ENCODE results near the gene GLT8D1. TPM values are rescaled to one million over a fixed set of nuclear protein-coding genes. Genes with fewer than 3 reads are reported as not detected.

GLT8D1 gene
- total RNA-seq, 1 donor from 2014 or later = 51.8 TPM

- intact Hi-C loops (cut with micrococcal nuclease) = no loop called here
Measured at GRCh38 chr3:52712291-52713212, 7.0 kb upstream of the GLT8D1 start.

- intact Hi-C loops (cut with micrococcal nuclease) = no loop called here
Measured at GRCh38 chr3:52710512-52710911, 4.9 kb upstream of the GLT8D1 start.

- intact Hi-C loops (cut with micrococcal nuclease) = loop anchor here (5.0 to 10.0 kb wide), 2 partner anchors 250 to 1177 kb away; partner anchors contain the start of genes ACTR8 and NISCH
Measured at GRCh38 chr3:52707585-52707984, 2.0 kb upstream of the GLT8D1 start.

- intact Hi-C loops (cut with micrococcal nuclease) = loop anchor here (1.0 to 10.0 kb wide), 4 partner anchors 192 to 1179 kb away; partner anchors contain the start of genes ACTR8, NISCH, RFT1 and STIMATE
Measured at GRCh38 chr3:52705438-52705687, 228 bp downstream of the GLT8D1 start.

GRCh38 chr3:52704611-52705437 lies 767 bp downstream of the GLT8D1 start:
- intact Hi-C loops (cut with micrococcal nuclease) = loop anchor here (1.0 to 10.0 kb wide), 4 partner anchors 192 to 1180 kb away; partner anchors contain the start of genes ACTR8, NISCH, RFT1 and STIMATE

- intact Hi-C loops (cut with micrococcal nuclease) = loop anchor here (10.0 kb wide), 1 partner anchor 1181 kb away; the partner anchor contains the start of gene ACTR8
Measured at GRCh38 chr3:52703341-52703740, 2.2 kb downstream of the GLT8D1 start.

- intact Hi-C loops (cut with micrococcal nuclease) = no loop called here
Measured at GRCh38 chr3:52697632-52697965, 8.0 kb downstream of the GLT8D1 start.

GRCh38 chr3:52696830-52697631 lies 8.6 kb downstream of the GLT8D1 start:
- intact Hi-C loops (cut with micrococcal nuclease) = no loop called here

- intact Hi-C loops (cut with micrococcal nuclease) = no loop called here
Measured at GRCh38 chr3:52695798-52696671, 9.6 kb downstream of the GLT8D1 start.

- intact Hi-C loops (cut with micrococcal nuclease) = no loop called here
Measured at GRCh38 chr3:52694528-52695189, 10.9 kb downstream of the GLT8D1 start.

- intact Hi-C loops (cut with micrococcal nuclease) = no loop called here
Measured at GRCh38 chr3:52693071-52693470, 12.5 kb downstream of the GLT8D1 start.

- intact Hi-C loops (cut with micrococcal nuclease) = no loop called here
Measured at GRCh38 chr3:52690560-52690959, 15.0 kb downstream of the GLT8D1 start.

GRCh38 chr3:52689151-52689550 lies 16.4 kb downstream of the GLT8D1 start:
- intact Hi-C loops (cut with micrococcal nuclease) = loop anchor here (5.0 to 10.0 kb wide), 6 partner anchors 232 to 1304 kb away; partner anchors contain the start of genes DCP1A, MANF, NISCH and POC1A

GRCh38 chr3:52688266-52688665 lies 17.3 kb downstream of the GLT8D1 start:
- intact Hi-C loops (cut with micrococcal nuclease) = loop anchor here (5.0 to 10.0 kb wide), 6 partner anchors 231 to 1303 kb away; partner anchors contain the start of genes DCP1A, MANF, NISCH and POC1A

GRCh38 chr3:52685709-52686691 lies 19.6 kb downstream of the GLT8D1 start, which contains the start of the genes GNL3 and PBRM1:
TSS of gene GNL3 (plus strand) at chr3:52686032. CDS start at chr3:52686093, 61 bp downstream.
TSS of gene PBRM1 (minus strand) at chr3:52685913.
- intact Hi-C loops (cut with micrococcal nuclease) = loop anchor here (1.0 to 10.0 kb wide), 14 partner anchors 15 to 1301 kb away; partner anchors contain the start of genes DCP1A, MANF, NEK4 and NISCH

GRCh38 chr3:52685285-52685708 lies 20.3 kb downstream of the GLT8D1 start:
- intact Hi-C loops (cut with micrococcal nuclease) = loop anchor here (1.0 to 10.0 kb wide), 10 partner anchors 14 to 1300 kb away; partner anchors contain the start of genes DCP1A, MANF, NISCH and POC1A

GRCh38 chr3:52684184-52684583 lies 21.4 kb downstream of the GLT8D1 start:
- intact Hi-C loops (cut with micrococcal nuclease) = loop anchor here (10.0 kb wide), 3 partner anchors 571 to 1299 kb away; partner anchors contain the start of genes DCP1A, MANF and TKT

- intact Hi-C loops (cut with micrococcal nuclease) = loop anchor here (10.0 kb wide), 3 partner anchors 571 to 1299 kb away; partner anchors contain the start of genes DCP1A, MANF and TKT
Measured at GRCh38 chr3:52683611-52684010, 22.0 kb downstream of the GLT8D1 start.
